Measurements from ENCODE around the gene STRA6.

Gene STRA6

GRCh38 chr15:74132681-74133651 lies 69.6 kb downstream of the STRA6 start:
- DNase-seq (ENCODE audit: low read depth, low spot score) = no peak

GRCh38 chr15:74131628-74132413 lies 70.8 kb downstream of the STRA6 start:
- no peak for DNase-seq (ENCODE audit: low read depth, low spot score)

- DNase-seq (ENCODE audit: low read depth, low spot score) = no peak
These were observed 71.5 kb downstream of the STRA6 start for GRCh38 chr15:74130849-74131627.

DNA sequence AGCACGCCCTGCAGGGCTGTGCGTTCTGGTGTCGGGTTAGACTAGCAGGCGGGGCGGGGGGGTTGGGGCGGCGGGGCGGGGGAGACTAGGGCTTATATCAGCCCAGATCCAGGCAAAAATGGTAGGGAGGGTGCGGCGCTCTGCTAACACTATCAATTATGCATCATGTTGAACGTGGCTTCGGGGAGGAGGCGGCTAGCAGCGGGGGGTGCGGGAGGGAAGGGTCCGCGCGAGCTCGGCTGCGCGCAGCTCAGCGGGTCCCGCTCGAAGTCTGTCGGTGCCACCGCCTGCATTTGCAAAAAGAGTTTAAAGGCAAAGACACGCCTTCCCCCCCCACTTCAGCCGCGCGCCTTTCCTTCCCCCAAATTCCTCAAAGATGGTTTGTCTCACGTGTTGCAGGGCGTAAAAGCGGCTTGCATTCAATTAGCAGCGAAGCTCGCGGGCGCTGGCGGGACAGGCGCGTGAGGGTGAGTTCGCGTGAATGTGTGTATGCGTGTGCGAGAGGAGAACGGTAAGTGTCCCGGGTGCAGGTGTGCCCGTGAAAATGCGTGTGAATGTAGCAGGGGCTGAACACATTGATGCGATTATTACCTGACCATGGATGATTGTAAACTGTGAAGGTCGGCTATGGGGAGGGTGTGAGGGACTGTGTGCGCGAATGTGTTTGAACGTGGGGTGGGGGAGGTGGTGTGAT lies 72.3 kb downstream of the STRA6 start, which contains the start of gene ISLR2:
Gene ISLR2, plus strand, starts transcription at position 432 of the 694 bp plus-strand sequence. CDS start 2,169 bp downstream, outside the sequence.
- DNase-seq (ENCODE audit: low read depth, low spot score) = no peak

GRCh38 chr15:74129586-74130154 lies 72.9 kb downstream of the STRA6 start:
- no peak for DNase-seq (ENCODE audit: low read depth, low spot score)
